ENCODE data around the gene CCL1. TPM values are rescaled to one million over a fixed set of nuclear protein-coding genes. Genes with fewer than 3 reads are reported as not detected.

The CCL1 gene
- total and polyA plus RNA-seq, 9 of the 15 experiments (the other 6 are each of a cell fraction or from before 2014, with no cell fraction given), result 0.45 TPM; not detected in 8

- TF ChIP-seq PBX2 (CRISPR knock-in tag; IDR thresholded peaks at IDR 0.05; ENCODE audit: low read depth) (no peak), PBX2 (tag; conservative IDR thresholded peaks at IDR 0.05; ENCODE audit: low read depth) (no peak), MEIS2 (IDR thresholded peaks at IDR 0.05; ENCODE audit: partially characterized antibody) (no peak), POLR2H (tag; IDR thresholded peaks at IDR 0.05; ENCODE audit: low read depth) (no peak), ESRRA (IDR thresholded peaks at IDR 0.05; ENCODE audit: borderline replicate concordance, low read depth) (no peak)
Measured at GRCh38 chr17:34360601-34361270, 2.3 kb downstream of the CCL1 start (continued).

- no peak for FAIRE-seq
- DNase-seq (ENCODE audit: extremely low read depth in 1 of 4, low spot score in 3 of 4), result no peak
- Histone ChIP-seq H3K27me3 (ENCODE audit: control insufficient read depth in 2 of 2, insufficient read depth in 2 of 2, low read length in 2 of 2) (no peaks in the 10 kb centered on the region; a peak in 1 of 5 replicates), H3K4me3 (no peak overlapping the region), H3K4me1 (replicated peaks in 1 of 2; ENCODE audit: control insufficient read depth in 2 of 2, insufficient read depth in 2 of 2, low read length in 2 of 2) (no peaks in the 10 kb centered on the region), H3K9ac (ENCODE audit: insufficient read depth in 1 of 2, low read depth in 2 of 2, low read length in 2 of 2) (no peak overlapping the region), H4K20me1 (replicated peaks; ENCODE audit: control insufficient read depth, insufficient read depth, low read length) (no peaks in the 10 kb centered on the region), H3K4me2 (ENCODE audit: insufficient read depth, low read length) (no peak overlapping the region), H2AFZ (ENCODE audit: low read depth, low read length) (no peak overlapping the region), H3K36me3 (ENCODE audit: control insufficient read depth, insufficient read depth, low read length) (no peaks in the 10 kb centered on the region), H3K9me3 (replicated peaks; ENCODE audit: control insufficient read depth, insufficient read depth, low read depth, low read length) (no peaks in the 10 kb centered on the region), H3K27ac (ENCODE audit: extremely low read depth, low read depth, low read length) (no peak overlapping the region), H3K79me2 (ENCODE audit: control insufficient read depth, insufficient read depth, low read length) (no peaks in the 10 kb centered on the region), H3K9me1 (ENCODE audit: control insufficient read depth, insufficient read depth, low read length) (no peaks in the 10 kb centered on the region)
- BruUV-seq (replicated peaks), result no TSS peak
- ATAC-seq, result no peak
- WGBS (ENCODE audit: insufficient coverage, low coverage, missing lambda C conversion rate), result 0% methylated on average over 3 of the region's 3 CpGs
- in situ Hi-C loops (cut with MboI) (no loop called here), intact Hi-C loops (cut with micrococcal nuclease) (no loop called here)
- ChIA-PET POLR2A (no interaction called here), CTCF (ENCODE audit: low intra/inter-chr PET ratio) (interaction anchor here (0.6 to 10.2 kb wide), 2 partner anchors 20 to 159 kb away, joined by 3 to 214 read pairs; no protein-coding TSS in a partner anchor)
- no peak for TF ChIP-seq ZMIZ1 (IDR thresholded peaks at IDR 0.05; ENCODE audit: low read depth in 2 of 2, low read length in 2 of 2)
- TF ChIP-seq ZZZ3 (IDR thresholded peaks at IDR 0.05), result no peak
Measured at GRCh38 chr17:34358631-34359030, 4.4 kb downstream of the CCL1 start.

Data from K562 (cell line).